ENCODE measurements around the gene PHEX.

DNA sequence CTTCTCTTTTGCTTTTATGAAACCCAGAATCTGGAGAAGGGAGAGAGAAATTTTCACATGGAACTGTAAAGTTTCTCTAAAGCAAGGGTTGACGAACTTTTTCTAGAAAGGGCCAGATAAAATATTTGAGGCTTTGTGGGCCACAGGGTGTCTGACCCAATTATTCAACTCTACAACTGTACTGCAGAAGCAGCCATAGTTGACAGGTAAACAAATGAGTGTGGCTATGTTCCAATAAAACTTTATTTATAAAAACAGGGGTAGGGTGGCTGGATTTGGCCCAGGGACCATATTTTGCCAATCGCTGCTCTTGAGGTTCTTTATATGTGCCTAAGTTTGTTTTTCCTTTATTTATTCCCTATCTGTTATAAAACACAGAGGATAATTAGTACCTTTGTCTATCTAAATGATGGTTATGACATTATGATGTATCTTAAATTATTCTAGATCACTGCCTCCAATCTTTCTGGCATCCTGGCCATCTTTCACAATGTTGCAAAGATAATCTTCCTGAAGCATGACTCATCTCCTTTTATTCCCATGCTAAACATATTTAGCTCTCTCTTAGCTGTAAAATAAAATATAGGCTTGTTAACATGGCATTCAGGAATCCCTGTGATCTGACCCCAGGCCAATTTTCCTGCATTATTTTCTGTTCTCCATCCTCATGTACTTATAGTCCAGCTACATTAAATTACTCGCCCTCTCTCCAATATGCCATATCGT lies 133.8 kb downstream of the PHEX start:
- TF ChIP-seq POLR2AphosphoS5 (IDR thresholded peaks at IDR 0.05), result no peak
- TF ChIP-seq, protein P1, sequence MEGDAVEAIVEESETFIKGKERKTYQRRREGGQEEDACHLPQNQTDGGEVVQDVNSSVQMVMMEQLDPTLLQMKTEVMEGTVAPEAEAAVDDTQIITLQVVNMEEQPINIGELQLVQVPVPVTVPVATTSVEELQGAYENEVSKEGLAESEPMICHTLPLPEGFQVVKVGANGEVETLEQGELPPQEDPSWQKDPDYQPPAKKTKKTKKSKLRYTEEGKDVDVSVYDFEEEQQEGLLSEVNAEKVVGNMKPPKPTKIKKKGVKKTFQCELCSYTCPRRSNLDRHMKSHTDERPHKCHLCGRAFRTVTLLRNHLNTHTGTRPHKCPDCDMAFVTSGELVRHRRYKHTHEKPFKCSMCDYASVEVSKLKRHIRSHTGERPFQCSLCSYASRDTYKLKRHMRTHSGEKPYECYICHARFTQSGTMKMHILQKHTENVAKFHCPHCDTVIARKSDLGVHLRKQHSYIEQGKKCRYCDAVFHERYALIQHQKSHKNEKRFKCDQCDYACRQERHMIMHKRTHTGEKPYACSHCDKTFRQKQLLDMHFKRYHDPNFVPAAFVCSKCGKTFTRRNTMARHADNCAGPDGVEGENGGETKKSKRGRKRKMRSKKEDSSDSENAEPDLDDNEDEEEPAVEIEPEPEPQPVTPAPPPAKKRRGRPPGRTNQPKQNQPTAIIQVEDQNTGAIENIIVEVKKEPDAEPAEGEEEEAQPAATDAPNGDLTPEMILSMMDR (IDR thresholded peaks at IDR 0.05), result no peak

All from sigmoid colon (tissue), 4 donors.